Body of pancreas (tissue), 4 donors: ENCODE measurements around the gene DOP1B.

Source experiments
- POLR2A ChIP-seq, 3 donors: fragments of 450-650 bp; IDR thresholded peaks; one replicate each; pipeline ENCODE4 v1.6.1; 2016; ENCODE audit warnings: antibody characterized with exemption in 3 of 3, mild to moderate bottlenecking in 2 of 3
- TF ChIP-seq, protein P1 (sequence below), 7 experiments: fragments of 450-650 bp in 4 of 7; fragments of 200-600 bp in 3 of 7; sonication (generic) in 3 of 7; IDR thresholded peaks; one replicate each; pipeline ENCODE4 v1.5.1; 2016 to 2019; ENCODE audit warnings: antibody characterized with exemption in 7 of 7

DNA sequence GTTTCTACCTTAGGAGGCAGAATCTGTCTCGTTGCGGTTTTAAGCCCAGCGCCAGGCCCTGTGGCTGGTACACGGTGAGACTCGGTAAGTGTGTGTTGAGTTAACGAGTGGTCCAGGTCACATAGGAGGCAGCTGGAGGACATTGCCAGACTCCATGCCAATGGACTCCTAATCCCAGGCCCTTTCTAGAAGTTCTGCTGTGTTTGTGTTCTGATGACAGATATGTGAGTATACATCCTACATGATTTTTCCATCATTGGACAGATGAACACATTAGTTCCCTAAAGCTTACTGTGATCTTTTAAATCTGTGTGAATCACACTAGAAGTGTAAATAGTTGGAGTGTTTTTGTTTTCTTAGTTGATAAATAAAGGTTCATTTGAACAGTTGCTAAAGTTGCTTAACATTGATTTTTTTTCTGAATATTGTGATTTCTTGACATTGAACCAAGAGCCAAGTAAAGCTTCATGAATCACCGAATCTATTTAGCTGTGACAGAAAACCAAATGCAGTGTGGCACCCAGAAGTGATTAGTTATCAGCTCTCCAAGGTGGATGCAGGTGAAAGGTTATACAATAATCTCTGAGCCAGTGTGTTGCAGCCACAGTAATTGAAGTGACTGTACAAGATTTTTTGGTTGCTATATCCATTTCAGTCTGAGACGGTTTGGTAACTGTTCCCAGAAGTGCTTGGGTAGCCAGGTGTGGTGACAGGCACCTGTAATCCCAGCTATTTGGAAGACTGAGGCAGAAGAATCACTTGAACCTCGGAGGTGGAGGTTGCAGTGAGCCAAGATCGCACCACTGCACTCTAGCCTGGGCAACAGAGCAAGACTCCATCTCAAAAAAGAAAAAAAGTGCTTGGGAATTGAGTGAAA is 46.3 kb downstream of the DOP1B start:
- TF ChIP-seq, protein P1, sequence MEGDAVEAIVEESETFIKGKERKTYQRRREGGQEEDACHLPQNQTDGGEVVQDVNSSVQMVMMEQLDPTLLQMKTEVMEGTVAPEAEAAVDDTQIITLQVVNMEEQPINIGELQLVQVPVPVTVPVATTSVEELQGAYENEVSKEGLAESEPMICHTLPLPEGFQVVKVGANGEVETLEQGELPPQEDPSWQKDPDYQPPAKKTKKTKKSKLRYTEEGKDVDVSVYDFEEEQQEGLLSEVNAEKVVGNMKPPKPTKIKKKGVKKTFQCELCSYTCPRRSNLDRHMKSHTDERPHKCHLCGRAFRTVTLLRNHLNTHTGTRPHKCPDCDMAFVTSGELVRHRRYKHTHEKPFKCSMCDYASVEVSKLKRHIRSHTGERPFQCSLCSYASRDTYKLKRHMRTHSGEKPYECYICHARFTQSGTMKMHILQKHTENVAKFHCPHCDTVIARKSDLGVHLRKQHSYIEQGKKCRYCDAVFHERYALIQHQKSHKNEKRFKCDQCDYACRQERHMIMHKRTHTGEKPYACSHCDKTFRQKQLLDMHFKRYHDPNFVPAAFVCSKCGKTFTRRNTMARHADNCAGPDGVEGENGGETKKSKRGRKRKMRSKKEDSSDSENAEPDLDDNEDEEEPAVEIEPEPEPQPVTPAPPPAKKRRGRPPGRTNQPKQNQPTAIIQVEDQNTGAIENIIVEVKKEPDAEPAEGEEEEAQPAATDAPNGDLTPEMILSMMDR (IDR thresholded peaks at IDR 0.05): no peak
- TF ChIP-seq POLR2A (IDR thresholded peaks at IDR 0.05): no peak
